ENCODE measurements around the gene PRPF40B.

DNA sequence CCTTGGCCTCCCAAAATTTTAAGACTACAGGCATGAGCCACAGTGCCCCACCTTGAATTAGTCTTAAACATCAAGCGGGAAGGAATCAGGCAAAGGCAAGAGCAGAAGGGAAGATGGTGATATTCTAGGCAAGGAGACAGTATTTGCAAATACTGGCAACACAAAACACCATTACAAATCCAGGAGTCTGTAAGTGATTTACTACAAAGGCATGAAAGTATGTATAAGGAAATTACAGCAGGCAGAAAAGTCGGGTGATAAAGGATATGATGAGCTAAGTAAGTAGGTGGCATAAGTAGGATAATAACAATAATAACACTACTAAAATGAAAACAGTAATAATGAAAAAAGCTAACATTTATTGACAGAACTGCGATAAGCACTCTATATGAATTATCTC is 55.4 kb downstream of the PRPF40B start:
- TF ChIP-seq, protein P1, sequence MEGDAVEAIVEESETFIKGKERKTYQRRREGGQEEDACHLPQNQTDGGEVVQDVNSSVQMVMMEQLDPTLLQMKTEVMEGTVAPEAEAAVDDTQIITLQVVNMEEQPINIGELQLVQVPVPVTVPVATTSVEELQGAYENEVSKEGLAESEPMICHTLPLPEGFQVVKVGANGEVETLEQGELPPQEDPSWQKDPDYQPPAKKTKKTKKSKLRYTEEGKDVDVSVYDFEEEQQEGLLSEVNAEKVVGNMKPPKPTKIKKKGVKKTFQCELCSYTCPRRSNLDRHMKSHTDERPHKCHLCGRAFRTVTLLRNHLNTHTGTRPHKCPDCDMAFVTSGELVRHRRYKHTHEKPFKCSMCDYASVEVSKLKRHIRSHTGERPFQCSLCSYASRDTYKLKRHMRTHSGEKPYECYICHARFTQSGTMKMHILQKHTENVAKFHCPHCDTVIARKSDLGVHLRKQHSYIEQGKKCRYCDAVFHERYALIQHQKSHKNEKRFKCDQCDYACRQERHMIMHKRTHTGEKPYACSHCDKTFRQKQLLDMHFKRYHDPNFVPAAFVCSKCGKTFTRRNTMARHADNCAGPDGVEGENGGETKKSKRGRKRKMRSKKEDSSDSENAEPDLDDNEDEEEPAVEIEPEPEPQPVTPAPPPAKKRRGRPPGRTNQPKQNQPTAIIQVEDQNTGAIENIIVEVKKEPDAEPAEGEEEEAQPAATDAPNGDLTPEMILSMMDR (IDR thresholded peaks at IDR 0.05): no peak
- no peak for TF ChIP-seq POLR2AphosphoS5 (IDR thresholded peaks at IDR 0.05)
